Measurements from ENCODE around the gene OR2T34. TPM values are rescaled to one million over a fixed set of nuclear protein-coding genes. Genes with fewer than 3 reads are reported as not detected.
"Not testable (repeated sequence)": the region's sequence is repeated elsewhere in the genome, so short reads cannot be mapped to it uniquely, and the experiment has no call there.

Gene OR2T34
- total RNA-seq: not detected

GRCh38 chr1:248574657-248575056 is at the start of gene OR2T34:
OR2T34 (minus strand) TSS chr1:248574757; CDS start chr1:248574757, 0 bp downstream.
- not testable (repeated sequence) for H3K27me3 Mint-ChIP-seq, H3K4me3 Mint-ChIP-seq, H3K27ac Mint-ChIP-seq

DNA sequence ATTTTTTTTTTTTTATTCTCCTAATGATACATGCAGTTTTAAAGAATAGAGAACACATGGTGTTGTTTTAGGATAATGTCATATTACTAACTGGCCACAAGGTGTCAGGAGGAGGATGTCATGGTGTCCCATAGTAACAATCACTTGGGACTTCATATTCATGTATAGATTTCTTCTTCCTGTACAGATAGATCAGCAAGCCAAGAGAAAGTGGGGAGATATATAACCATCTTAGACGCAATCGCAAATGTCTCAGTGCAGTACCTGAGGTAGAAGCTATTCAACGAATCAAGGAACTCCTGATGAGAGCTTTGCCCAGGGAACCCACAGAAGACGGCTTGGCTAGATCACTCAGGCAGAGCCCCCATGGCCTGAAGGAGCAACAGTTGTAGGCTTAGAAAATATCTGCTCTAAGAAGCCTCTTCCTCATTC is 48.0 kb upstream of the OR2T34 start:
- no peaks in the 10 kb centered on the region for H3K9me3 Mint-ChIP-seq
- H3K36me3 Mint-ChIP-seq: no peaks in the 10 kb centered on the region
- ATAC-seq (no peak), DNase-seq (ENCODE audit: low spot score) (no peak)
- peaks cover 0 to 5% of the 10 kb centered on the region in 2 donors for H3K27me3 Mint-ChIP-seq
- no peaks in the 10 kb centered on the region for H3K4me1 Mint-ChIP-seq (ENCODE audit: low read depth in 2 of 2)
- no peak overlapping the region for H3K4me3 Mint-ChIP-seq
- H3K27ac Mint-ChIP-seq: no peak overlapping the region

More at GRCh38 chr1:248574657-248575056, at the start of gene OR2T34:
- ATAC-seq; H3K4me1 Mint-ChIP-seq (ENCODE audit: low read depth in 2 of 2); DNase-seq (ENCODE audit: low spot score); H3K9me3 Mint-ChIP-seq; H3K36me3 Mint-ChIP-seq: not testable (repeated sequence)

DNA sequence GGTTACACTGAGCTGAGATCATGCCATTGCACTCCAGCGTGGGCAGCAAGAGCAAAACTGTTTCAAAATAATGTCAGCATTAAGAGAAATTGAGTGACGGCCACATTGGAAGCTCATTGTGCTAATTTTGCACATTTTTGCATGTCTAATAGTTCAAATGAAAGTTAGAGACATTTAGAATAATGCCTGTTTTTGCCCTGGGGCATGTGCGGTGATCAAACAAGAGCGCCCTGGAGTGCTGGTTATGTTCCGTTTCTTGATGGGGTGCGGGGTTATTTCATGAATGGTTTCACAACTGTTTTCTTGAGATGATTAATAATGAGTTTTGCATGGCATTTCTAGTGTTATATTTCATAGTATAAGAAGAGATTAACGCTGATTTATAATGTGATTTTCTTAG is 47.2 kb upstream of the OR2T34 start:
- Mint-ChIP-seq H3K4me3 (no peak overlapping the region), H3K27me3 (peaks cover 0 to 5% of the 10 kb centered on the region in 2 donors), H3K9me3 (no peaks in the 10 kb centered on the region), H3K4me1 (ENCODE audit: low read depth in 2 of 2) (no peaks in the 10 kb centered on the region), H3K36me3 (no peaks in the 10 kb centered on the region), H3K27ac (no peak overlapping the region)
- no peak for ATAC-seq
- DNase-seq (ENCODE audit: low spot score): no peak

- Mint-ChIP-seq H3K4me1 (ENCODE audit: low read depth in 2 of 2) (no peaks in the 10 kb centered on the region), H3K36me3 (no peaks in the 10 kb centered on the region), H3K9me3 (no peaks in the 10 kb centered on the region), H3K27me3 (peaks cover 0 to 5% of the 10 kb centered on the region in 2 donors), H3K4me3 (no peak overlapping the region), H3K27ac (no peak overlapping the region)
- ATAC-seq (no peak), DNase-seq (ENCODE audit: low spot score) (no peak)
These were observed 44.3 kb upstream of the OR2T34 start for GRCh38 chr1:248618878-248619277.

DNA sequence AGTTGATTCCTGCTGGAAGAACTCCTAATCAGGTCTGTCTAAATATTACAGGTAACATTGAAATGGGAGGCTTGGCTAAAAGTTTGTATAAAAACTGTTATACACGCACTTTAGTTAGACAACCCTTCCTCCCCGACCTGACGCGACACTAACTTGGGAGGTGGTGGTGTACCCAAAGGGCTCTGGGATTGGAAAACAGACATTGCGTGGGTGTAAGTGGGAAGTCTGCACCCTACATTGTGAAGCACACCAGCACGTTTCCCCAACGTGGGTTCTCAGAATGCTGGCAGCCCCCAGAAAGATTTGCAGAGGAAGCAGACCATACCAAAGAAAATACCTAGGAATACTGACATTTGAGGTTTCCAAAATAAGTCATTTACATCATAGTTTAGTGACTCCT is 43.6 kb upstream of the OR2T34 start:
- Mint-ChIP-seq H3K27me3 (peaks cover 0 to 5% of the 10 kb centered on the region in 2 donors), H3K36me3 (no peaks in the 10 kb centered on the region), H3K9me3 (no peaks in the 10 kb centered on the region), H3K4me1 (ENCODE audit: low read depth in 2 of 2) (no peaks in the 10 kb centered on the region), H3K27ac (no peak overlapping the region), H3K4me3 (no peak overlapping the region)
- ATAC-seq (no peak), DNase-seq (ENCODE audit: low spot score) (no peak)

GRCh38 chr1:248613742-248614141 is 39.2 kb upstream of the OR2T34 start:
- Mint-ChIP-seq H3K36me3 (no peaks in the 10 kb centered on the region), H3K27me3 (peaks cover 0 to 2% of the 10 kb centered on the region in 2 donors), H3K4me3 (no peak overlapping the region), H3K4me1 (ENCODE audit: low read depth in 2 of 2) (no peaks in the 10 kb centered on the region), H3K9me3 (no peaks in the 10 kb centered on the region), H3K27ac (no peak overlapping the region)
- ATAC-seq: no peak
- DNase-seq (ENCODE audit: low spot score): no peak

GRCh38 chr1:248611883-248612414 is 37.4 kb upstream of the OR2T34 start:
- DNase-seq (ENCODE audit: low spot score) (no peak), ATAC-seq (no peak)
- H3K36me3 Mint-ChIP-seq: no peaks in the 10 kb centered on the region
- no peak overlapping the region for H3K4me3 Mint-ChIP-seq
- H3K4me1 Mint-ChIP-seq (ENCODE audit: low read depth in 2 of 2): no peaks in the 10 kb centered on the region
- H3K27ac Mint-ChIP-seq: no peak overlapping the region
- no peaks in the 10 kb centered on the region for H3K9me3 Mint-ChIP-seq
- no peaks in the 10 kb centered on the region for H3K27me3 Mint-ChIP-seq

DNA sequence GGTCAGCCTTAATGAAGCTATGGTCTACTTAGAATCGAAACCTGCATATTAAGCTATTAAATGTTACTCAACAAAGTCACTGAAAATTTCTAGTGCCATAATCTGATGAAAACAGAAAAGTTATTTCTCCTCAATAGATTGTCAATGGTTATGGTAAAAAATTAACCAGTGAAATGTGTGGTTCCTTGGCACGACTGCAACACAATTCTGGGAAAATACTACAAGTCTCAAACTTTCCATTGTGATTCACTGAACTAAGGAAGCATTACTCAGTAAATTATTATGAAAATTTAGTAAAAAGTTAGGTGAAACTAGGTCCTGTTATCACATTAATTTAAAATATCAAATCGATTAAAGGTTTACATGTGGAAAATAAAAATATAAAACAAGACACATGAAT is 35.7 kb upstream of the OR2T34 start:
- no peak overlapping the region for H3K4me3 Mint-ChIP-seq

DNA sequence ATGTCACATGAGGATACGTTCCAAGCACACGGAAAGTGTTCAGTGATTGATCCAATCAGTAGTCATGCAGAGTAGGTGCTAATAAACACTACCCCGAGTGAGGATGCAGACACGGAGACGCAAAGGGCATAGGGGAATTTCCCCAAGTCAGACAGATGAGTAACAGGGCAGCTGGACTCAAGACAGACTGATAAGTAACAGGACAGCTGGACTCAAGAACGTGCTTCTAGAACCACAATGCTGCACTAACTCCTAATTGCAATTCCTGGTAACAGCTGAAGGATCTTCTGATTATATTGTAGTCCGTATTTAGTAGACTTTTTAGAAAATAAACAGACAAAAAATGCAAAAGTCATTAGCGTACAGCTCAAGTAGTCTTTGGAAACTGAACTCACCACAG is 24.8 kb upstream of the OR2T34 start:
- ATAC-seq (no peak), DNase-seq (ENCODE audit: low spot score) (no peak)
- Mint-ChIP-seq H3K27ac (no peak overlapping the region), H3K9me3 (peaks cover 3% of the 10 kb centered on the region), H3K27me3 (peaks cover 4 to 8% of the 10 kb centered on the region in 2 donors), H3K4me1 (ENCODE audit: low read depth in 2 of 2) (no peaks in the 10 kb centered on the region), H3K36me3 (no peaks in the 10 kb centered on the region), H3K4me3 (no peak overlapping the region)

More for the DNA sequence above, 35.7 kb upstream of the OR2T34 start:
- Mint-ChIP-seq H3K27me3 (peaks cover 5 to 6% of the 10 kb centered on the region in 2 donors), H3K36me3 (no peaks in the 10 kb centered on the region), H3K4me1 (ENCODE audit: low read depth in 2 of 2) (no peaks in the 10 kb centered on the region), H3K27ac (no peak overlapping the region), H3K9me3 (no peaks in the 10 kb centered on the region)
- DNase-seq (ENCODE audit: low spot score) (no peak), ATAC-seq (no peak)

GRCh38 chr1:248597589-248597988 is 23.0 kb upstream of the OR2T34 start, which contains the start of gene OR2T10:
OR2T10 (minus strand) TSS chr1:248597700; CDS start chr1:248593768, 3,932 bp downstream.
- Mint-ChIP-seq H3K27me3 (peaks cover 7 to 8% of the 10 kb centered on the region in 2 donors), H3K36me3 (no peaks in the 10 kb centered on the region), H3K27ac (no peak within 1 kb of the TSS), H3K4me3 (no peak within 1 kb of the TSS), H3K9me3 (peaks cover 3% of the 10 kb centered on the region), H3K4me1 (ENCODE audit: low read depth in 2 of 2) (no peaks in the 10 kb centered on the region)
- DNase-seq (ENCODE audit: low spot score) (no peak), ATAC-seq (no peak)

DNA sequence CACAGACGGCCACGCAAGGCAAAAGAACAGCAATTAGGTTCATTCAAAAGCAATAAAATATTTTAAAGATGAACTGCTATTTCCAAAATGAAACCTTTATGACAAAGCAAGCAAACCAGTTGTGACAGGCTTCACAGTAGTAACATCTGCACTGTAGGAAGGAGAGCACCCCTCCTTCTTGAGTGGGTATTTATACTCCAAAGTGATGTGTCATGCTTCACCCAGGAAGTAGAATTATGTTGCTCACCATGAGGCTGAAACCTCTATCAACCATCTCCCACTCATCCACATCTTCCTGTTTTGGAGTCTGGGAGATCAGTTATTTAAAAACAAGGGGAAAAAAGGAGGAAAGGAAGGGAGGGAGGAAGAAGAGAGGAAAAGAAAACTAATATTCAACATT is 22.1 kb upstream of the OR2T34 start:
- DNase-seq (ENCODE audit: low spot score) (no peak), ATAC-seq (no peak)
- H3K27me3 Mint-ChIP-seq: peaks cover 0 to 3% of the 10 kb centered on the region in 2 donors
- H3K4me1 Mint-ChIP-seq (ENCODE audit: low read depth in 2 of 2): no peaks in the 10 kb centered on the region
- H3K27ac Mint-ChIP-seq: no peak overlapping the region
- no peaks in the 10 kb centered on the region for H3K9me3 Mint-ChIP-seq
- H3K36me3 Mint-ChIP-seq: no peaks in the 10 kb centered on the region
- no peak overlapping the region for H3K4me3 Mint-ChIP-seq

DNA sequence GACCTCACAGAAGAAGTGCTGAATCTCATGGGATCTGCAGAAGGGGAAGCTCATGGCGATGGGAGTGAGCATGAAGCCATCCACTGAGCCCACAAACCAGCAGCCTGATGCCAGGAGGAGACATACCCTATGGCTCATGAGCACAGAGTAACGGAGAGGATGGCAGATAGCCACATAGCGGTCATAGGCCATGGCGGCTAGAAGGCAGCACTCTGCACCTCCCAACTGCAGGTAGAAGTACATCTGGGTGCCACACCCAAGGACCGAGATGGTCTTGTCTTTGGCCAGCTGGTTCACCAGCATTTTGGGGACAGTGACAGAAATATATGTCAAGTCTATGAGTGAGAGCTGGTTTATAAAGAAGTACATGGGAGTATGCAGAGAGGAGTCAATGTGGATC is 18.7 kb upstream of the OR2T34 start:
- Mint-ChIP-seq H3K27ac (no peak overlapping the region), H3K4me3 (no peak overlapping the region), H3K4me1 (ENCODE audit: low read depth in 2 of 2) (no peaks in the 10 kb centered on the region), H3K9me3 (no peaks in the 10 kb centered on the region), H3K36me3 (no peaks in the 10 kb centered on the region), H3K27me3 (peaks cover 0 to 3% of the 10 kb centered on the region in 2 donors)
- ATAC-seq (no peak), DNase-seq (ENCODE audit: low spot score) (no peak)

GRCh38 chr1:248592655-248593054 is 18.1 kb upstream of the OR2T34 start:
- DNase-seq (ENCODE audit: low spot score): no peak
- Mint-ChIP-seq H3K4me3 (no peak overlapping the region), H3K36me3 (no peaks in the 10 kb centered on the region), H3K27ac (no peak overlapping the region), H3K27me3 (peaks cover 0 to 3% of the 10 kb centered on the region in 2 donors), H3K4me1 (ENCODE audit: low read depth in 2 of 2) (no peaks in the 10 kb centered on the region), H3K9me3 (no peaks in the 10 kb centered on the region)
- ATAC-seq: no peak

- ATAC-seq: no peak
These were observed 15.5 kb upstream of the OR2T34 start for GRCh38 chr1:248590055-248590454.

GRCh38 chr1:248589334-248589733 is 14.8 kb upstream of the OR2T34 start:
- no peaks in the 10 kb centered on the region for H3K4me1 Mint-ChIP-seq (ENCODE audit: low read depth in 2 of 2)
- H3K36me3 Mint-ChIP-seq: no peaks in the 10 kb centered on the region
- no peak overlapping the region for H3K4me3 Mint-ChIP-seq
- peaks cover 8 to 11% of the 10 kb centered on the region in 2 donors for H3K27me3 Mint-ChIP-seq
- no peak for ATAC-seq
- no peak for DNase-seq (ENCODE audit: low spot score)
- no peak overlapping the region for H3K27ac Mint-ChIP-seq
- H3K9me3 Mint-ChIP-seq: peaks cover 2% of the 10 kb centered on the region

More at GRCh38 chr1:248590055-248590454, 15.5 kb upstream of the OR2T34 start:
- H3K27me3 Mint-ChIP-seq: peaks cover 5 to 11% of the 10 kb centered on the region in 2 donors
- H3K27ac Mint-ChIP-seq: no peak overlapping the region
- no peaks in the 10 kb centered on the region for H3K36me3 Mint-ChIP-seq
- H3K4me3 Mint-ChIP-seq: no peak overlapping the region
- H3K4me1 Mint-ChIP-seq (ENCODE audit: low read depth in 2 of 2): no peaks in the 10 kb centered on the region
- peaks cover 2% of the 10 kb centered on the region for H3K9me3 Mint-ChIP-seq
- no peak for DNase-seq (ENCODE audit: low spot score)

Measured in natural killer cell treated with Interleukin-12 subunit alpha and Interleukin-12 subunit beta and Interleukin-15 and Interleukin-18, amount 100 ng/mL, for 72 hours (primary cell).